Neural cell (in vitro differentiated cells): ENCODE measurements around the gene CAPNS1. TPM values are rescaled to one million over a fixed set of nuclear protein-coding genes. Genes with fewer than 3 reads are reported as not detected.

ENCODE experiments used
- H2AFZ ChIP-seq: fragments of 200-600, 300-800 bp; sonication (generic), shearing (Covaris generic); 2 replicates; pipeline ENCODE4 v1.6.0; 2014; ENCODE audit warnings: low read depth, mild to moderate bottlenecking, antibody characterized with exemption, low read length, moderate library complexity
- H3F3A ChIP-seq: fragments of 200-600 bp; shearing (Covaris generic); 2 replicates; pipeline ENCODE4 v1.6.1; 2016; ENCODE audit warnings: mild to moderate bottlenecking, moderate library complexity, mixed read lengths, antibody characterized with exemption, low read length; ENCODE audit not compliant: insufficient read depth, poor library complexity, severe bottlenecking
- H3K27ac ChIP-seq: fragments of 200-600, 300-800 bp; sonication (generic), shearing (Covaris generic); 2 replicates; pipeline ENCODE4 v1.5.1; 2014; ENCODE audit warnings: mild to moderate bottlenecking, low read length, moderate library complexity
- H3K27me3 ChIP-seq: fragments of 300-800, 200-600 bp; sonication (generic), shearing (Covaris generic); 2 replicates; pipeline ENCODE4 v1.6.0; 2014; ENCODE audit warnings: mild to moderate bottlenecking, low read depth, low read length, moderate library complexity; ENCODE audit not compliant: insufficient read depth
- H3K36me3 ChIP-seq: fragments of 300-800, 200-600 bp; sonication (generic), shearing (Covaris generic); 2 replicates; pipeline ENCODE4 v1.5.1; 2014; ENCODE audit warnings: mild to moderate bottlenecking, antibody characterized with exemption, low read length, moderate library complexity; ENCODE audit not compliant: insufficient read depth
- H3K4me2 ChIP-seq: fragments of 300-800, 200-600 bp; sonication (generic), shearing (Covaris generic); 2 replicates; pipeline ENCODE4 v1.6.0; 2014; ENCODE audit warnings: mild to moderate bottlenecking, low read length
- H3K4me3 ChIP-seq: fragments of 300-800, 200-600 bp; sonication (generic), shearing (Covaris generic); 2 replicates; pipeline ENCODE4 v1.5.1; 2014; ENCODE audit warnings: mild to moderate bottlenecking, low read length, moderate library complexity
- H3K79me2 ChIP-seq: fragments of 200-600 bp; shearing (Covaris generic); replicated peaks from 2 replicates; pipeline ENCODE4 v1.6.0; 2014; ENCODE audit warnings: mild to moderate bottlenecking, low read length, moderate library complexity; ENCODE audit not compliant: insufficient read depth
- H3K9ac ChIP-seq: fragments of 300-800, 200-600 bp; sonication (generic), shearing (Covaris generic); 2 replicates; pipeline ENCODE4 v1.6.1; 2016; ENCODE audit warnings: mild to moderate bottlenecking, low read length, mixed read lengths
- H3K9me2 ChIP-seq: fragments of 200-600 bp; shearing (Covaris generic); 2 replicates; pipeline ENCODE4 v1.6.1; 2016; ENCODE audit warnings: mild to moderate bottlenecking, low read length, mixed read lengths; ENCODE audit not compliant: insufficient read depth
- H3K9me3 ChIP-seq: fragments of 200-600, 300-800 bp; sonication (generic), shearing (Covaris generic); 2 replicates; pipeline ENCODE4 v1.6.1; 2016; ENCODE audit warnings: mild to moderate bottlenecking, mixed run types, low read length, moderate library complexity, mixed read lengths
- H4K20me1 ChIP-seq: fragments of 200-600 bp; shearing (Covaris generic); 2 replicates; pipeline ENCODE4 v1.6.1; 2016; ENCODE audit warnings: mild to moderate bottlenecking, mixed run types; ENCODE audit not compliant: insufficient read depth
- CTCF ChIP-seq: fragments of 450-650 bp; IDR thresholded peaks from 2 replicates; pipeline ENCODE4 v1.5.1; 2014; ENCODE audit warnings: antibody characterized with exemption, mild to moderate bottlenecking, moderate library complexity; ENCODE audit not compliant: poor library complexity, severe bottlenecking
- EP300 ChIP-seq: fragments of 450-650 bp; conservative IDR thresholded peaks from 2 replicates; pipeline ENCODE4 v1.6.1; 2014; ENCODE audit warnings: antibody characterized with exemption, mild to moderate bottlenecking, moderate library complexity; ENCODE audit not compliant: poor library complexity, severe bottlenecking
- EZH2 ChIP-seq: fragments of 200-600, 300-800 bp; shearing (Covaris generic), sonication (generic); IDR thresholded peaks from 2 replicates; pipeline ENCODE4 v1.6.1; 2014; ENCODE audit warnings: antibody characterized with exemption, low read length, borderline replicate concordance, mild to moderate bottlenecking; ENCODE audit not compliant: insufficient read depth, poor library complexity, severe bottlenecking
- MXI1 ChIP-seq: fragments of 450-650 bp; conservative IDR thresholded peaks from 2 replicates; pipeline ENCODE4 v1.6.1; 2014; ENCODE audit warnings: antibody characterized with exemption, mild to moderate bottlenecking; ENCODE audit not compliant: poor library complexity, severe bottlenecking
- POLR2AphosphoS5 ChIP-seq: IDR thresholded peaks from 2 replicates; pipeline ENCODE4 v1.6.1; 2012
- RAD21 ChIP-seq: fragments of 450-650 bp; conservative IDR thresholded peaks from 2 replicates; pipeline ENCODE4 v1.6.1; 2014; ENCODE audit warnings: antibody characterized with exemption, mild to moderate bottlenecking, moderate library complexity
- REST ChIP-seq: IDR thresholded peaks from 2 replicates; pipeline ENCODE4 v1.6.1; 2012; ENCODE audit warnings: borderline replicate concordance
- SMC3 ChIP-seq: fragments of 450-650 bp; conservative IDR thresholded peaks from 2 replicates; pipeline ENCODE4 v1.6.1; 2014; ENCODE audit warnings: antibody characterized with exemption, mild to moderate bottlenecking, moderate library complexity; ENCODE audit not compliant: poor library complexity
- TAF1 ChIP-seq: IDR thresholded peaks from 2 replicates; pipeline ENCODE4 v1.6.1; 2012; ENCODE audit warnings: low read depth
- polyA plus RNA-seq: library from polyadenylated mRNA; depleted of rRNA; stranded (reverse); fragments of >200 nt; gene quantifications from 2 replicates; pipeline ENCODE4 v1.2.3, GENCODE V29; 2014

CAPNS1 gene
- polyA plus RNA-seq, 1 donor from 2014 or later = 67.3 TPM

- no peak for TF ChIP-seq POLR2AphosphoS5
- no peak for TF ChIP-seq TAF1
- no peak for TF ChIP-seq CTCF
- TF ChIP-seq RAD21 = no peak
- no peak for TF ChIP-seq REST
- TF ChIP-seq EP300 = no peak
- TF ChIP-seq EZH2 = no peak
- no peak for TF ChIP-seq SMC3
- Histone ChIP-seq H3K9me2 (no peaks in the 10 kb centered on the region), H3K79me2 (peaks cover 11% of the 10 kb centered on the region), H3K4me3 (no peak overlapping the region), H3F3A (no peaks in the 10 kb centered on the region), H2AFZ (no peak overlapping the region), H3K4me2 (no peak overlapping the region), H3K36me3 (peaks cover 4% of the 10 kb centered on the region), H3K27me3 (no peaks in the 10 kb centered on the region), H3K27ac (no peak overlapping the region), H3K9ac (no peak overlapping the region), H4K20me1 (no peaks in the 10 kb centered on the region), H3K9me3 (no peaks in the 10 kb centered on the region)
Observed at GRCh38 chr19:36120092-36120983, 19.5 kb upstream of the CAPNS1 start.

GRCh38 chr19:36120984-36121358 lies 18.9 kb upstream of the CAPNS1 start:
- no peak overlapping the region for H3K27ac ChIP-seq
- H3K9ac ChIP-seq = no peak overlapping the region
- H3K9me2 ChIP-seq = no peaks in the 10 kb centered on the region
- no peaks in the 10 kb centered on the region for H3K9me3 ChIP-seq
- H3K36me3 ChIP-seq = peaks cover 4% of the 10 kb centered on the region
- TF ChIP-seq RAD21 (no peak), EP300 (no peak), POLR2AphosphoS5 (no peak), SMC3 (no peak), CTCF (no peak), TAF1 (no peak), REST (no peak), EZH2 (no peak), MXI1 (no peak)
- no peaks in the 10 kb centered on the region for H3F3A ChIP-seq
- H4K20me1 ChIP-seq = no peaks in the 10 kb centered on the region
- H3K79me2 ChIP-seq = peaks cover 9% of the 10 kb centered on the region
- H3K27me3 ChIP-seq = no peaks in the 10 kb centered on the region
- H2AFZ ChIP-seq = no peak overlapping the region
- H3K4me2 ChIP-seq = no peak overlapping the region
- no peak overlapping the region for H3K4me3 ChIP-seq
